GM21390 (cell line): ENCODE results near the gene GAL3ST2.
"Not testable (repeated sequence)": the region's sequence is repeated elsewhere in the genome, so short reads cannot be mapped to it uniquely, and the experiment has no call there.

Experiments
- ATAC-seq: cut with Tn5 transposase; IDR thresholded peaks from one replicate; pipeline ENCODE4 v1.9.1; 2021; ENCODE audit not compliant: unreplicated experiment

Gene GAL3ST2

GRCh38 chr2:241791385-241791784 lies 14.8 kb downstream of the GAL3ST2 start:
- ATAC-seq = not testable (repeated sequence)

- no peak for ATAC-seq
Observed at GRCh38 chr2:241793385-241793784, 16.8 kb downstream of the GAL3ST2 start.

GRCh38 chr2:241794250-241794823 lies 17.7 kb downstream of the GAL3ST2 start:
- no peak for ATAC-seq

GRCh38 chr2:241795021-241795999 lies 18.7 kb downstream of the GAL3ST2 start:
- ATAC-seq = no peak

- no peak for ATAC-seq
Observed at GRCh38 chr2:241796209-241796608, 19.6 kb downstream of the GAL3ST2 start.

- ATAC-seq = no peak
Observed at GRCh38 chr2:241796610-241797138, 20.1 kb downstream of the GAL3ST2 start.

- ATAC-seq = no peak
Observed at GRCh38 chr2:241797441-241798080, 20.9 kb downstream of the GAL3ST2 start.

- no peak for ATAC-seq
Observed at GRCh38 chr2:241798081-241798630, 21.5 kb downstream of the GAL3ST2 start.

GRCh38 chr2:241798631-241799521 lies 22.3 kb downstream of the GAL3ST2 start:
- no peak for ATAC-seq

- ATAC-seq = no peak
Observed at GRCh38 chr2:241799522-241800197, 23.0 kb downstream of the GAL3ST2 start.

- not testable (repeated sequence) for ATAC-seq
Observed at GRCh38 chr2:241800198-241800903, 23.7 kb downstream of the GAL3ST2 start.

GRCh38 chr2:241801611-241802420 lies 25.2 kb downstream of the GAL3ST2 start:
- no peak for ATAC-seq

GRCh38 chr2:241802421-241803318 lies 26.0 kb downstream of the GAL3ST2 start:
- no peak for ATAC-seq

- no peak for ATAC-seq
Observed at GRCh38 chr2:241803387-241804325, 27.0 kb downstream of the GAL3ST2 start.

GRCh38 chr2:241804326-241805229 lies 28.0 kb downstream of the GAL3ST2 start:
- ATAC-seq = no peak
